Kidney epithelial cell (primary cell): ENCODE data around the gene PIAS4. TPM values are rescaled to one million over a fixed set of nuclear protein-coding genes. Genes with fewer than 3 reads are reported as not detected.
"Not testable (repeated sequence)": the region's sequence is repeated elsewhere in the genome, so short reads cannot be mapped to it uniquely, and the experiment has no call there.

ENCODE experiments used
- DNase-seq: peaks from one replicate; pipeline ENCODE4 v3.0.0-alpha.2; 2010; ENCODE audit warnings: low read depth
- H3K27me3 ChIP-seq: 2 replicates; pipeline ENCODE4 v1.6.0; 2011; ENCODE audit warnings: low read length; ENCODE audit not compliant: control insufficient read depth, insufficient read depth
- H3K36me3 ChIP-seq: 2 replicates; pipeline ENCODE4 v1.5.1; 2011; ENCODE audit warnings: low read length; ENCODE audit not compliant: control insufficient read depth, insufficient read depth
- H3K4me3 ChIP-seq: 2 replicates; pipeline ENCODE4 v1.5.1; 2011; ENCODE audit warnings: low read depth, mild to moderate bottlenecking, control low read depth, low read length
- CTCF ChIP-seq: IDR thresholded peaks from 2 replicates; pipeline ENCODE4 v1.5.1; 2011; ENCODE audit warnings: mild to moderate bottlenecking, moderate library complexity, low read length, control low read depth, inconsistent platforms; ENCODE audit not compliant: insufficient read depth, poor library complexity, severe bottlenecking
- total RNA-seq: library from RNA; depleted of rRNA; stranded (reverse); fragments of >200 nt; gene quantifications from 2 replicates; pipeline ENCODE4 v1.2.3, GENCODE V29; 2015

PIAS4 gene
- total RNA-seq, 1 donor from 2014 or later: 38.1 TPM

- TF ChIP-seq CTCF: no peak
- Histone ChIP-seq H3K4me3 (no peak overlapping the region), H3K36me3 (no peaks in the 10 kb centered on the region), H3K27me3 (no peaks in the 10 kb centered on the region)
- DNase-seq: no peak
These were observed 2.7 kb downstream of the PIAS4 start for GRCh38 chr19:4009990-4010807.

- no peak overlapping the region for H3K4me3 ChIP-seq
- H3K27me3 ChIP-seq: no peaks in the 10 kb centered on the region
- DNase-seq: no peak
- no peaks in the 10 kb centered on the region for H3K36me3 ChIP-seq
- TF ChIP-seq CTCF: no peak
These were observed 3.2 kb downstream of the PIAS4 start for GRCh38 chr19:4010808-4011110.

GRCh38 chr19:4011430-4011829, 3.9 kb downstream of the PIAS4 start:
- DNase-seq, H3K36me3 ChIP-seq, H3K4me3 ChIP-seq, H3K27me3 ChIP-seq: not testable (repeated sequence)

GRCh38 chr19:4012092-4012974, 4.8 kb downstream of the PIAS4 start:
- no peak for DNase-seq
- no peaks in the 10 kb centered on the region for H3K27me3 ChIP-seq
- H3K36me3 ChIP-seq: no peaks in the 10 kb centered on the region
- TF ChIP-seq CTCF: no peak
- no peak overlapping the region for H3K4me3 ChIP-seq

GRCh38 chr19:4012975-4013634, 5.6 kb downstream of the PIAS4 start:
- no peak for TF ChIP-seq CTCF
- Histone ChIP-seq H3K36me3 (no peaks in the 10 kb centered on the region), H3K4me3 (no peak overlapping the region), H3K27me3 (no peaks in the 10 kb centered on the region)
- DNase-seq: no peak

GRCh38 chr19:4013886-4014540, 6.5 kb downstream of the PIAS4 start:
- H3K4me3 ChIP-seq: no peak overlapping the region
- no peaks in the 10 kb centered on the region for H3K36me3 ChIP-seq
- no peaks in the 10 kb centered on the region for H3K27me3 ChIP-seq
- DNase-seq: no peak
- TF ChIP-seq CTCF: no peak
